IPS DF 6.9 (cell line): Measurements from ENCODE around the gene C6.

Experiments
- DNase-seq: peaks from one replicate; pipeline ENCODE4 v3.0.0-alpha.2; 2013; ENCODE audit warnings: low read depth, low spot score
- H3K27ac ChIP-seq: one replicate; pipeline ENCODE4 v1.5.1; 2013; ENCODE audit warnings: low read length, control low read depth
- H3K27me3 ChIP-seq: 2 replicates; pipeline ENCODE4 v1.6.1; 2013; ENCODE audit warnings: mild to moderate bottlenecking, low read length; ENCODE audit not compliant: control insufficient read depth, insufficient read depth
- H3K36me3 ChIP-seq: 2 replicates; pipeline ENCODE4 v1.6.1; 2013; ENCODE audit warnings: low read length; ENCODE audit not compliant: control insufficient read depth, insufficient read depth
- H3K4me1 ChIP-seq: 2 replicates; pipeline ENCODE4 v1.6.1; 2013; ENCODE audit warnings: low read length; ENCODE audit not compliant: control insufficient read depth, insufficient read depth
- H3K4me3 ChIP-seq: 2 replicates; pipeline ENCODE4 v1.5.1; 2013; ENCODE audit warnings: mild to moderate bottlenecking, low read length
- H3K9me3 ChIP-seq: 2 replicates; pipeline ENCODE4 v1.6.1; 2013; ENCODE audit warnings: low read length, inconsistent platforms; ENCODE audit not compliant: control insufficient read depth, insufficient read depth
- WGBS: extraction: QIAGEN DNeasy Blood & Tissue Kit; methylation state at CpG from one replicate; pipeline ENCODE4 v1.1.7; 2013; ENCODE audit warnings: mixed read lengths, missing lambda C conversion rate; ENCODE audit not compliant: insufficient read length, insufficient coverage; 5-methylcytosine and 5-hydroxymethylcytosine counted together

The C6 gene

GRCh38 chr5:41095324-41096101 lies 117.8 kb downstream of the C6 start:
- Histone ChIP-seq H3K9me3 (no peaks in the 10 kb centered on the region), H3K27ac (no peak overlapping the region), H3K27me3 (no peaks in the 10 kb centered on the region), H3K4me1 (no peaks in the 10 kb centered on the region), H3K4me3 (no peak overlapping the region), H3K36me3 (no peaks in the 10 kb centered on the region)
- no peak for DNase-seq
- no CpG with 5 or more reads among the region's 5 CpGs for WGBS

GRCh38 chr5:41094871-41095270 lies 118.5 kb downstream of the C6 start:
- H3K9me3 ChIP-seq, result no peaks in the 10 kb centered on the region
- H3K36me3 ChIP-seq, result no peaks in the 10 kb centered on the region
- no peak overlapping the region for H3K27ac ChIP-seq
- H3K27me3 ChIP-seq, result no peaks in the 10 kb centered on the region
- no CpG with 5 or more reads among the region's 2 CpGs for WGBS
- H3K4me3 ChIP-seq, result no peak overlapping the region
- no peaks in the 10 kb centered on the region for H3K4me1 ChIP-seq
- no peak for DNase-seq

DNA sequence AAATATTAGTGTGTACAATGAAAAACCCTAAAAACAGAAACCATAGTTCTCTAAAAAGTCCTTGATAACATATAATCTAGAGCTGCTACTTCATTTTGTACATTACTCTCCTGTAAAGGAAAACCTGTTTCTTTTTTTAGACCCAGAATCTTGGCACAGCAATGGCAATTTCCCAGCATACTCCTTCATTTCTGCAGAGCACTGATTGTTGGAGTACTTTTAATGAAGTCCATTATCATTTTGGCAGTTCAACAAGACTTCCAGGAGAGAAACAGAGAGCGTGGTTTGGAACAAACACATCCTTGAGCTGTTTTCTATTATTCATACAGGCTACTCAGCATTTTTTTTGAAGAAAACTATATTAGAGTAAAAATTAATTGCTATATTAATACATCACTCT lies 119.5 kb downstream of the C6 start:
- no peaks in the 10 kb centered on the region for H3K4me1 ChIP-seq
- H3K27ac ChIP-seq, result no peak overlapping the region
- no peak for DNase-seq
- no peaks in the 10 kb centered on the region for H3K36me3 ChIP-seq
- WGBS, result no CpG with 5 or more reads among the region's 1 CpG
- H3K9me3 ChIP-seq, result no peaks in the 10 kb centered on the region
- H3K27me3 ChIP-seq, result no peaks in the 10 kb centered on the region
- no peak overlapping the region for H3K4me3 ChIP-seq
